ENCODE data around the gene MTOR. TPM values are rescaled to one million over a fixed set of nuclear protein-coding genes. Genes with fewer than 3 reads are reported as not detected.

Gene MTOR
- total and polyA plus RNA-seq, 8 donors, result 6.3 to 42.4 (median 28.6) TPM

- Histone ChIP-seq H3K36me3 (peaks cover 61 to 98% (median 96%) of the 10 kb centered on the region in 4 donors), H3K27me3 (no peaks in the 10 kb centered on the region), H3K4me1 (no peaks in the 10 kb centered on the region), H3K9me3 (no peaks in the 10 kb centered on the region), H3K27ac (no peak overlapping the region), H3K4me3 (no peak overlapping the region)
- 76 to 89% (median 86%) methylated on average over 12 of the region's 12 CpGs for WGBS, 5 donors
- no peak for DNase-seq
- TF ChIP-seq EP300 (IDR thresholded peaks at IDR 0.05) (no peak), POLR2A (IDR thresholded peaks at IDR 0.05) (no peak), CTCF (IDR thresholded peaks at IDR 0.05) (no peak)
- intact Hi-C loops (cut with DNase I; ENCODE audit: low total_unique reads), result no loop called here
Measured at GRCh38 chr1:11144570-11145256, 117.6 kb downstream of the MTOR start.

- TF ChIP-seq CTCF (IDR thresholded peaks at IDR 0.05) (no peak), EP300 (IDR thresholded peaks at IDR 0.05) (no peak), POLR2AphosphoS5 (IDR thresholded peaks at IDR 0.05) (no peak), POLR2A (IDR thresholded peaks at IDR 0.05) (no peak)
- DNase-seq, result no peak
- Histone ChIP-seq H3K36me3 (peaks cover 58 to 98% (median 96%) of the 10 kb centered on the region in 4 donors), H3K4me1 (no peaks in the 10 kb centered on the region), H3K27me3 (no peaks in the 10 kb centered on the region), H3K27ac (no peak overlapping the region), H3K4me3 (no peak overlapping the region), H3K9me3 (no peaks in the 10 kb centered on the region)
- intact Hi-C loops (cut with DNase I; ENCODE audit: low total_unique reads), result no loop called here
- 74 to 94% (median 88%) methylated on average over 2 of the region's 2 CpGs for WGBS, 5 donors
Measured at GRCh38 chr1:11143907-11144306, 118.4 kb downstream of the MTOR start.

- WGBS, 5 donors, result 95 to 98% (median 97%) methylated on average over 5 of the region's 5 CpGs
- no peak for DNase-seq
- Histone ChIP-seq H3K27me3 (no peaks in the 10 kb centered on the region), H3K4me1 (no peaks in the 10 kb centered on the region), H3K9me3 (no peaks in the 10 kb centered on the region), H3K27ac (no peak overlapping the region), H3K4me3 (no peak overlapping the region), H3K36me3 (peaks cover 56 to 98% (median 96%) of the 10 kb centered on the region in 4 donors)
- no peak for TF ChIP-seq POLR2AphosphoS5 (IDR thresholded peaks at IDR 0.05)
- TF ChIP-seq CTCF (IDR thresholded peaks at IDR 0.05), result no peak
- TF ChIP-seq EP300 (IDR thresholded peaks at IDR 0.05), result no peak
- no peak for TF ChIP-seq POLR2A (IDR thresholded peaks at IDR 0.05)
- intact Hi-C loops (cut with DNase I; ENCODE audit: low total_unique reads), result no loop called here
Measured at GRCh38 chr1:11143401-11143800, 119.0 kb downstream of the MTOR start.

DNA sequence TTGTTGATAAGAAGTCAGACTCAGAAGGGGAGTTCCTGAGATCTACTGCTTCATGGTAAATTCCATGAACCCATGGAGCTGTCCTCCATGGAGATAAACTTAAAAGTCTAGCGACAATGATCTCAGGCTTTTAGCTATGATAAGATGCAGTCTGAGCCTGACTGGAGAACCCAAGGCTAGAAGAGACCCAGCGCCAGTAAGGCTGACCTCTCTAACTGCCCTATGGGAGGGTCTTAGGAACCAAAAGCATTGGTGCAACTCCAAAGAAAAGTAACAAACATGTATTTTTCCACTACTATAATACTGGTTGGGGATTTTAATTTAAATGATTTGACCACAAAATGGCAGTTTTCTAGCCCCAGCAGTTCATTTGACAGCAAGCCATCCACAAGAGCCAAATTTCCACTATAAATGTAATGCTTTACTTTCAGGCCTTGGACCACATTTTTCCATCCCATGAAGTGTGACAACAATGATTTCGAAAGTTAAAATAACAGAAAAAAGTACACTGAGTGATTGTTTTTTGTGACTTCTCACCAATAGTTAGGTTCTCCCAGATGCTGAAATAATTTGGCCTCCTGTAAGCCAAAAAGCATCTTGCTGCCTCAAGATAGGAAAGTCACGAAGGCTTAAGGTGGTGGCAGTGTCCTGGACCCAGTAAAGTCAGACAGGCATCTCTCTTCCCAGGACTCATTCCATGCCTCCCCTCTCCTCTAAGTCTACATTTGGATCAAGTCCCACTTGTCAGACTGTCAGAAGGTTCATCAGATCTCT lies 119.5 kb downstream of the MTOR start:
- no peak for TF ChIP-seq POLR2A (IDR thresholded peaks at IDR 0.05)
- no peak for TF ChIP-seq EP300 (IDR thresholded peaks at IDR 0.05)
- TF ChIP-seq POLR2AphosphoS5 (IDR thresholded peaks at IDR 0.05), result no peak
- TF ChIP-seq CTCF (IDR thresholded peaks at IDR 0.05), result no peak
- Histone ChIP-seq H3K27ac (no peak overlapping the region), H3K4me3 (no peak overlapping the region), H3K27me3 (no peaks in the 10 kb centered on the region), H3K4me1 (no peaks in the 10 kb centered on the region), H3K36me3 (peaks cover 54 to 98% (median 96%) of the 10 kb centered on the region in 4 donors), H3K9me3 (no peaks in the 10 kb centered on the region)
- no peak for DNase-seq
- WGBS, 5 donors, result 86 to 98% (median 96%) methylated on average over 4 of the region's 4 CpGs
- intact Hi-C loops (cut with DNase I; ENCODE audit: low total_unique reads), result no loop called here

Data from stomach (tissue), 9 donors.